OCI-LY3 (cell line): ENCODE results near the gene ITPKB.

Source experiments
- EZH2phosphoT487 ChIP-seq: fragments of 200-600 bp; shearing (Covaris generic); IDR thresholded peaks from 2 replicates; pipeline ENCODE4 v1.6.1; 2018; ENCODE audit warnings: antibody characterized with exemption, mixed run types, low read depth
- TF ChIP-seq, protein P1 (sequence below): fragments of 200-600, 300-600 bp; sonication (generic); IDR thresholded peaks from 2 replicates; pipeline ENCODE4 v1.5.1; 2014; ENCODE audit warnings: antibody characterized with exemption, low read length, low read depth

DNA sequence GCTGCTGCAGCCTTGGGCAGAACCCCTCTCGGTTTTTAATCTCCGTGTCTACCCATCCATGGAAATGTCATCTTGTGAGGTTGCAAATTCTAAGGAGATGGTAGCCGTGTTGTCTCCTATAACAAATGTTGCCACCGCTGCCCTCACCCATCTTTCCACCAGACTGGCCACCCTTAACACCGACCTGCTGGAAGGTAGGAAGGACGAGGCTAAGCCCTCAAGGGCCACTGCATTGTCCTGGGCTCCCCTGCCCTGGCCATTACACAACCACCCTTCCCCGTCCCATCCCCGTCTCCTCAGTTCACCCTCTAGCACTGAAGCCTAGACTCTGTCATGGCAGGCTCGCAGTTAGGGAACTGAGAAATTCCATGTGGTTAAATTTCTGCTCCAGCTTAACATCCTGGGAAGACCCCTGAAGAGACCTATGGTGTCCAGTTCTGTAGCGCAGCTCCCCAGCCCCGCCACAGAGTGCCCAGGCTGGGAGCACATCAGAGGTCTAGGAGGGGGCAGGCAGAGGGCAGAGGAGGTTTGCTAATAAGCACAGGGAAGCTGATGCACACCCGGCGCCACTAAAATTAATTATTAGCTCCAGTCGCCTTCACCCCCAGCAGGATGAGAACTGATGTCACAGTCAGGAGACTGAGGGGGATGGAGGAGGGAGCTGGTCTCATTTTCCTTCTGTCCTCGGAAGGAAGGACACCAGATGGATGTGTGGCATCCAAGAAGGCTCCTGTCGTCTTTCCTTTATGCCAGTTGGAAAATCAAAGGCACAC, 152.2 kb downstream of the ITPKB start:
- TF ChIP-seq, protein P1, sequence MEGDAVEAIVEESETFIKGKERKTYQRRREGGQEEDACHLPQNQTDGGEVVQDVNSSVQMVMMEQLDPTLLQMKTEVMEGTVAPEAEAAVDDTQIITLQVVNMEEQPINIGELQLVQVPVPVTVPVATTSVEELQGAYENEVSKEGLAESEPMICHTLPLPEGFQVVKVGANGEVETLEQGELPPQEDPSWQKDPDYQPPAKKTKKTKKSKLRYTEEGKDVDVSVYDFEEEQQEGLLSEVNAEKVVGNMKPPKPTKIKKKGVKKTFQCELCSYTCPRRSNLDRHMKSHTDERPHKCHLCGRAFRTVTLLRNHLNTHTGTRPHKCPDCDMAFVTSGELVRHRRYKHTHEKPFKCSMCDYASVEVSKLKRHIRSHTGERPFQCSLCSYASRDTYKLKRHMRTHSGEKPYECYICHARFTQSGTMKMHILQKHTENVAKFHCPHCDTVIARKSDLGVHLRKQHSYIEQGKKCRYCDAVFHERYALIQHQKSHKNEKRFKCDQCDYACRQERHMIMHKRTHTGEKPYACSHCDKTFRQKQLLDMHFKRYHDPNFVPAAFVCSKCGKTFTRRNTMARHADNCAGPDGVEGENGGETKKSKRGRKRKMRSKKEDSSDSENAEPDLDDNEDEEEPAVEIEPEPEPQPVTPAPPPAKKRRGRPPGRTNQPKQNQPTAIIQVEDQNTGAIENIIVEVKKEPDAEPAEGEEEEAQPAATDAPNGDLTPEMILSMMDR = no peak
- TF ChIP-seq EZH2phosphoT487 = no peak
